NCI-H446 treated with DMSO at 0.1 percent for 48 hours (cell line): ENCODE results near the gene TNNC1.

ENCODE experiments used
- DNase-seq: peaks from one replicate; lab custom pipeline; 2025; lab: John Stamatoyannopoulos, UW

The TNNC1 gene

DNA sequence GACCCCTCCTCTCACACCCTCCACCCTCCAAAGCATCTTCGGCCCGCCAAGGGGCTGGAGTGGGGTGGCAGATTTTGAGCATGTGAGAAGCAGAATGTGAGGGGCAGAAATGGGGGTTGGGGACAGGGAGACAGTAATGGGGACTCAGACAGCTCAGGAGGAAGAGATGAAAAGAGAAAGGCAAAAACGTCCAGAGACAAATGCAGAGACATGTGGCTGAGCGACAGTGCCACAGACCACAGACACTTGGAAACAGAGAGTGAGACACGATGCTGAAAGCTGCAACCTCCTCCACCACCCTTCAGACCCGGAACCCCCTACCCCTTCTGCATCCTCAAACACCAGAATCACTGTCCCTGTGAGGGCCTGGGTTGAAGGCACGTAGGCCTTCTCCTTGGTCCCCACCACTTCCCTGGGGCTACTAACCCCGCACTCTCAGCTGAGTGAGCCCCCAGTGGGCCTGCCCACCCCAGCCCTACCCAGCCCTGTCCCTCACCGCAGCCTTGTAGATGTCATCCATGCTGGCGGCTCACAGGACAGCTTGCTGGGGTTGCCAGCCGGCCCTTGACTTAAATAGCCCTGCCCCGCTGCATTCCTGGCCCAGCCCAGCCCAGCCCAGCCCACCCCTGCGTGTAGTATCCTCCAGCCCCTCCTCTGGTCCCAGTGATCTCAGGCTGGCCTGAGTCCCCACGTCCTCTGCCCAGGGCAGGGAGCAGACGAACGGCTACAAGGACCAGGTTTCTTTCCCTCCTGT lies at the start of gene TNNC1:
TNNC1 (minus strand) TSS at position 546 of the 754 bp plus-strand sequence; CDS start at position 520, 26 bp downstream.
- DNase-seq: no peak

DNA sequence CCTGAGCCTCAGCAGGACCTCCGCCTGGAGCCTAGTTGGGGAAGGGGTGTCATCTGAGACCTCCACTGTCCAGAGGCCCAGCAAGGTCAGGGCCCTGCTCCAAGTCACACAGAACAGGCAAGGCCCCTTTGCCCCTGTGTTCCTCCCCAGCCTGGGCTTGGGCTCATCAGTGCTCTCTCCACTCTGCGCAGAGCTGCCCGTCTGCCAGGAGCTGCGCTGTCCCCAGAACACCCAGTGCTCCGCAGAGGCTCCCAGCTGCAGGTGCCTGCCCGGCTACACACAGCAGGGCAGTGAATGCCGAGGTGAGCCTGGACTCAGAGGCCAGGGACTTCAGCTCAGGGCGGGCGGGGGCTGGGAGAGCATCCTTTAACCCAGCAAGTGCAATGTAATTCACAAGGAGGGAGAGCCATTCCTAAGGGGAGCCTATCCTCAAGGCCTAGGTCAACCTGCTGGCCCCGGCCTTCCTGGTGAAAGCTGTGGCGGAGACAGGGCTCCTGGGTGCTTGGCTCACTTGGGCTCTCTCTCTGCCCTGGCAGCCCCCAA lies 49.0 kb upstream of the TNNC1 start:
- DNase-seq: no peak

DNA sequence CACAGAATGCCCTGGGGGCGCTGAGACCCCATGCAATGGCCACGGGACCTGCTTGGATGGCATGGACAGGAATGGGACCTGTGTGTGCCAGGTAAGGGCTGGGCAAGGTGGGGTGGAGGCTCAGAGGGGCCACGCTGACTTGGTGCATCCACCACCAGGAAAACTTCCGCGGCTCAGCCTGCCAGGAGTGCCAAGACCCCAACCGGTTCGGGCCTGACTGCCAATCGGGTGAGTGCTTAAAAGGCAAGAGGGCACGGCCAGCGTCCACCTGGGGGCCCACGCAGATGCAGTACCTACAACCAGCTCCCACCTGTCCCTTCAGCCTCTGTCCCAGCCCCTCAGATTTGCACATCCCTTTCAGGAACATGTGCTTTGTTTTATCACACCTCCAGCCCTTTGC lies 48.2 kb upstream of the TNNC1 start:
- DNase-seq: no peak

DNA sequence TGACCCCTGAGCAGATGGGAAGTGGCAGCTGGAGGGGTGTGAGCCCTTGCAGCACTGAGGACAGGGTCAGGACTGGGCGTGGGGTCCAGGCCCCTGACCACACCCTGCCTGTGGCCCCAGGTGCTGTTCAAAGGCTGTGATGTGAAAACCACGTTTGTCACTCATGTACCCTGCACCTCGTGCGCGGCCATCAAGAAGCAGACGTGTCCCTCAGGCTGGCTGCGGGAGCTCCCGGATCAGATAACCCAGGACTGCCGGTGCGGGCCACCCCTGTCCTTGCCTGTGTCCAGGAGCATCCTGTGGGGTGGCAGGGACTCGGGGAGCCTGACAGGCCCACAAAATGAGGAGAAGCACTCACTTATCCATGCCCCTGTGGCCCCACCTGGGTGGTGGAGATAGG lies 47.2 kb upstream of the TNNC1 start:
- DNase-seq: no peak

DNA sequence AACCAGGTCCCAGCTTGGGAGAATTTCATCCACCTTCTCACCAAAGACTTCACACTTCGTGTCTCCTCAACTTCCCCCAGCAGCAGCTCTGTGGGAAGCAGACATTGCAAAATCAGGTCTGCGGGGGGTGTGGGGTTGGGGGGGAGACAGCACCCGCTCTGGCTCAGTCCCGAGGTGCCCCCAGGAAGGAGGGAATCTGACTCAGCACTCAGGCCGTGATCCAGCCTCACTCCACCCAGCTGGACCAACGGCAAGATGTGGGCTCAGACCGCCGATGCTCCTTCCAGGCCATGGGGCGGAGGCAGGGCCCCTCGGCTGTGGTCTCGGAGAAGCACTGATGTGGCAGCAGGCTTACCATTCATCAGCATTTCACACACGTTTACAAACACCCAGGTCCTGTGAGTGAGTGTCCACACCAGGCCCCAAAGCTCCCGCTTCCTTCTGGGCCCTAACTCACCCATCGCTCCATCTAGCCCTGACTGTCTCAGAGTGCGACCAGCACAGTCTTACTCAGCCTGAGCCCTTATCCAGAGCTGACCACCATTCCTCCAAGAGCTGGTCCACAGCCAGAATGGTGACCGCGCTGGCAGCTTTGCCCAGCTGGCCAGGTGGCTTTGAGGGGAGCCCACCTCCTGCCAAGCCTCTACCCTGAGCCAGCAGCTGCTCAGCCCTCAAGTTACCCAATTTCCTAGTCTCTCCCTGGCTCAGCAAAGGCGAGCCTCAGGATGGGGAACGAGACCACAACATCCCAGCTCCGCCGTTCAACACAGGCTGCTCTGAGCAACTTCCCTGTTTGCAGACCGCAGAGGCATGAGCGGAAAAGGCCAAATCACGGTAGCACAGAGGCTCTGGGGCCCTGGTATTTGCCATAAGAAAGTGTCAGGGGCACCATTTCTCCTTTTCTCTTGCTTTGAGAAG lies 44.6 kb upstream of the TNNC1 start:
- no peak for DNase-seq

DNA sequence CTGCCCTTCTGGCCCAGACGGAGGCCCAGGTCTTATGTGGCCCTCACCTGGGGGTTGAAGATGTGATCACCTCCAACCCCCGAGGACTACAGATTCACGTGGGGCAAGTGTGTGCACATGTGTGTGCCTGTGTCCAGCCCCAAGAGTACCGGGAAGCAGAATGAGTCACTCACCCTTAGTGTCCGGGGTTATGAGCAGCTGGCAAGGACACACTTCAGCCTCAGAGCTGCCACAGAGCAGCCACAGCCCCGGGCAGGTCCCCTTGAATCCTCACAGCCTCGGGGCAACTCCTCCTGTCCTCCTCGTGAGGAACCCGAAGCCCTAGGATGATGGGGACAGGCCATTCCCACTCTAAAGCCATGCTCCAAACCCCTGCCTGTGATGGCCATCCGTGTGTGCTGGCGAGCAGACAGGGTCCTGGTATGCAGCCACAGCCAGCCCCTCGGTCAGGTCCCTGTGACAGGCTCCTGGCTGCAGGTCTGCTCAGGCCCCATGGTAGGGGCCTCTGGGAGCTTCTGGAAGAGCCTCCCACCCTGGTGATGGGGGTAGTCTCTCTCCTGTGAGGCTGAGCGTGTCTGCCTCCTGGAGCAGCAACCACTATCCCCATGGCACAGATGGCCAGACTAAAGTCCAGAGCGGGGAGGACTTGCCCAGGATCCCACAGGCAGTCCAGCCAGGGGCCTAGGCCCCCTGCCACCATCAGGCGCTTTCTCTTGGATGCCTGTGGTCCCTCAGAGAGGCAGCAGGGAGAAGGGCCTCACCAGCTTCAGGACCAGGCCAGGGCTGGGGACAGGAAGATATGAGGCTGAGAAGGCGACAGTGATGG lies 42.1 kb upstream of the TNNC1 start:
- DNase-seq: no peak

DNA sequence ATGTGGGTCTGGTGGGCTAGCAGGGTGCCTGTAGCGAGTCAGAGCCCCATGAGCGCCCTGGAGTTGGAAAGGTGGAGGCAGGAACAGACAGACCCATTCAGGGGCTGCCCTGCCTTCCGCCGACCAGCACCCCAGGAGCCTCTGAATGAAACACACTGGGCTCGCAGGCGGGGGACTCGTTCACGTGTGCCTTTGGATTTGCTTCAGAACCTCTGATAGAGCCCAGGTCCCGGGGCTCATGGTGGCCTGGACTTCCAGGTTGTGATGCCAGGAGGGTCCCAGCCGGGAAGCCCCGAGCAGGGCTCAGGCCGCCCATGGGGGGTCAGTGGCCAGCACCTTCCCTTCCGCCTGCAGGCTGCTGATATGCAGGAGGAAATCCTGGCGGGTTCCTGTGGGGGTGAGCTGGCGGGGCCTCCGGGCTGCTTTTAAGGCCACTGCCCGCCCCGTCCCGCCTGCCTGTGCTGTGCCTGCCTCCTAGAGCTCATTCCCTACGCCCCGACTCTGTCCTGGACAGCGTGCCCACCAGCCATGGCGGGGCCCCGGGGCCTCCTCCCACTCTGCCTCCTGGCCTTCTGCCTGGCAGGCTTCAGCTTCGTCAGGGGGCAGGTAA lies 41.1 kb upstream of the TNNC1 start, which contains the start of gene STAB1:
STAB1 (plus strand) TSS at position 453 of the 610 bp plus-strand sequence; CDS start at position 529, 76 bp downstream.
- DNase-seq: no peak

DNA sequence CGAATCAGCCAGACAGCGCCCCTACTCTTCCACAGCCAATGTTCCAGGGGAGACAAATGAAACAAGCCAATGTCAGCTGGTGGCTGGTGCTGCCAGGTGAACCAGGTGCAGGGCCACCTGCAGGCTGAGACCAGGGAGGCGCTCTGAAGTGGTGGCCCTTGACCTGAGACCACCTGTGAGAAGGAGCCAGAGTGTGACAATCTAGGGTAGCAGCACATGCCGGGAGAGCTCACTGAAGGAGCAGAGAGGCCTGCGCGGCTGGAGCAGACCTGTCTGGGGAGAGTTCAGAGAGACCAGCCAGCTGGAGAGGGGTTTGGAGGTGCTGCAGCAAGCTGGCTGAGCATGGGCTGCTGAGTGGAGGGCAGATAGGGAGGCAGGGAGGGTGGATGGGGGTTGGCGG lies 40.6 kb upstream of the TNNC1 start:
- no peak for DNase-seq

DNA sequence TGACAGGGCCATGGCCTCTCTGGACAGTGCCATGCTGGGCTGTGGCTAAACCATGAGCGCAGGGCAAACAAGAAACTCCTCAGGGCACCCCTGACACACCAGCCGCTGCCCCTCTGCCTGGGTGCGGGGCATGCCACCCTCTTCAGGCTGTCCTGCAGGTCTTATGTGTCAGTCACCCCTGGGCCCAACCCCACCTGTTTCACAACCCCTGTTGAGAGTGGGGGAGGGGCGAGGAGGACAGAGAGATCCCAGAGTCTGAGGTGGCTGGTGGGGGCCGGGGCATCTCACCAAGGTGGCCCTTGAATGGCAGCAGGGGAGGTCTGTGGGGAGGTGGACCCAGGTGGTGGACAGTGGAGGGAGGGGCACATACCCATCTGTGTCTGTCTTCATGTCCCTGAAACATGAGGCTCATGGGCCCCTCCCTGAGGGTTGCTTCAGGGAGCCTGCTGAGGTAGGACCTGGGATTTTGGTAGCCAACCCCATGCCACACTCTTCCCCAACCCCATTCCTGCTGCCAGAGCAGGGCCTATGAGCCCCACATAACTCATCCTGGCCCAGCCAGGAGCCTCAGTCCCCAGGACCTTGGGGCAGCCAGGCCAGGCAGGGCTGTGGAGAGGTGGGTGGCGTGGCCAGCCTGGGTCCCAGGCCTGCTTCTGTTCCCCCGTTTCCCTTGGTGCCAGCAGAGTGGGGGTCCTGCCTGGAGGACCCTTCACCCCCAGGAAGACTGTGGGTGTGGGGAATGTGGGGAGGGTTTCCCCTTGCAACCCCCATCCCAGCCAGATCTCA lies 39.6 kb upstream of the TNNC1 start:
- no peak for DNase-seq

DNA sequence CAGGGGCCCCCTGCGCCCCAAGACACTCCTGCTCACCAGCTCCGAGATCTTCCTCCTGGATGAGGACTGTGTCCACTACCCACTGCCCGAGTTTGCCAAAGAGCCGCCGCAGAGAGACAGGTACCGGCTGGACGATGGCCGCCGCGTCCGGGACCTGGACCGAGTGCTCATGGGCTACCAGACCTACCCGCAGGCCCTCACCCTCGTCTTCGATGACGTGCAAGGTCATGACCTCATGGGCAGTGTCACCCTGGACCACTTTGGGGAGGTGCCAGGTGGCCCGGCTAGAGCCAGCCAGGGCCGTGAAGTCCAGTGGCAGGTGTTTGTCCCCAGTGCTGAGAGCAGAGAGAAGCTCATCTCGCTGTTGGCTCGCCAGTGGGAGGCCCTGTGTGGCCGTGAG lies 38.2 kb upstream of the TNNC1 start:
- no peak for DNase-seq

DNA sequence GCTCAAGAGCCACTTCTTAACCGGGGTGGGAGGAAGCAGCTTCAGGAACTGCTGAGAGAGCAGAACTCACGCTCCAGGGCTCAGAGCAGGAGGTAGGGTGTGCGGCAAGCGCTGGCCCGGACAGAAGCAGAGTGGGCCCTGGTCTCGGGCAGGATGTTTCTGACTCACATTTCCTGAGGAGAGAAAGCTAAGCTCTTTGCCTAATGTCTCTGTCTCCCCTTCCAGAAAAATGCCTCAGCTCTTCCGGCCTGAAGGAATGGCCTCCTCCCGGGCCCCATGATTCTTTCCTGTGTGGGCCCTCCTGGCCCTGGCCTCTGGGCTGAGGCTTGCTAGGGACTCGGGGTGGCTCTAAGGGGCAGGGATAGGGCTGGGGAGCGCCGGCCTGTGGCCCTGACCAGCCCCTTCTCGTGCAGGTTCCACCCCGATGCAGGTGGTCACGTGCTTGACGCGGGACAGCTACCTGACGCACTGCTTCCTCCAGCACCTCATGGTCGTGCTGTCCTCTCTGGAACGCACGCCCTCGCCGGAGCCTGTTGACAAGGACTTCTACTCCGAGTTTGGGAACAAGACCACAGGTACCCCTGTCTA lies 37.2 kb upstream of the TNNC1 start:
- DNase-seq: no peak

DNA sequence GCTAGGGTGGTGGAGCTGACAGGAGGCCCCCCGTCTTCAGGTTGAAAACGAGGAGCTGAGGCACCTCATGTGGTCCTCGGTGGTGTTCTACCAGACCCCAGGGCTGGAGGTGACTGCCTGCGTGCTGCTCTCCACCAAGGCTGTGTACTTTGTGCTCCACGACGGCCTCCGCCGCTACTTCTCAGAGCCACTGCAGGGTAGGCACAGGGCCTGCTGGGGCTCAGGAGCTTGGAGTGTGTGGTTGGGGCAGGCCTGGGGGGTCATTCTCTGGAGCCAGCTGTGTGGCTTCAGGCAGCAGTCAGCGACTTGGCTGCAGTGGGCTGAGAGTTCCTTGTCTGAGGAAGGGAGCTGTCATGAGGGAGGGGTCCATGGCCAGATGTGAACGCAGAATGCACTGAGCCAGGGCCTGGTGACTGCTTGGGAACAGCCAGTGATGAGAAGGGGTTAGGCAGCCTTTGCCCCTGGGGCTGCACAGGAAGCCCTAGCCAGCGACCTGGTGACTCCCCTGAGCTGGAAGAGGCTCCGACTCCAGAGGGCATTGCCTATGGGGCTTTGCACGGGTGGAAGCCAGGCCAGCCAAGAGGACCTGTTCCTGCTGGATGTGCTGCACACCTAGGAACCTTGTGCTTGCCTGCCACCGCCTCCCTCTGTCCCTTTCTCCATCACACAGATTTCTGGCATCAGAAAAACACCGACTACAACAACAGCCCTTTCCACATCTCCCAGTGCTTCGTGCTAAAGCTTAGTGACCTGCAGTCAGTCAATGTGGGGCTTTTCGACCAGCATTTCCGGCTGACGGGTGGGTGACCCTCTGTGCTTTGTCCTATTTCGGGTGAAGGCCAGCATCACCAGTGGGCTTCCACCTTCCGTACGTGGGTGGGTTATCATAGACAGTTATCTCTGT lies 36.4 kb upstream of the TNNC1 start:
- DNase-seq: no peak

DNA sequence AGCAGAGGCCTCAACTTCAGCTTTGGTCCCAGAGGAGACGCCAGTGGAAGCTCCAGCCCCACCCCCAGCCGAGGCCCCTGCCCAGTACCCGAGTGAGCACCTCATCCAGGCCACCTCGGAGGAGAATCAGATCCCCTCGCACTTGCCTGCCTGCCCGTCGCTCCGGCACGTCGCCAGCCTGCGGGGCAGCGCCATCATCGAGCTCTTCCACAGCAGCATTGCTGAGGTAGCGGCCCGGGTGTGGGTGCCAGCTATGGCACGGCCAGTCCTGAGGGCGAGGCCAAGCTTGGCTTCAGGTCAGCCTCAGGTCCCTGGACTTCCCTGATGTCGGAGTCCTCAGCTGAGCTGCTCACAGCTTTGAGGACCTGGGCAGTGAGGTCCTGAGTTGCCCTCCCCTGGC lies 35.6 kb upstream of the TNNC1 start:
- DNase-seq: no peak

DNA sequence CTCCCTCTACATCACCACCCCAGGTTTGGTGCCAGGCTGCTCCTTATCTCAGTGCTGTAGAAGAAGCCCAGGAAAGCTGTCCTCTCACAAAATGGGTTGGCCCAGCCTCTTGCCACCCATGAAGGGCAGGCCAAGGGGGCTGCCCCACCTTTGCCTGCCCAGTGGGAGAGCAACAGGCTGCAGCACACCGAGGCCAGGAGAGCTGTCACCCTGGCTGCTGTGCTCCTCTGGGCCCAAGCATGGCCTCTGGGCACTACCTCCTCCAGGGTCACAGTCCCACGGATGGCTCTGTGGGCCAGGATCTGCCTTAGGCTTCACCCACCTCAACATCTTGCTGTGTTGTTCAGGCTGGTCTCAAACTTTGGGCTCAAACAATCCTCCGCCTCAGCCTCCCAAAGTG lies 34.9 kb upstream of the TNNC1 start:
- no peak for DNase-seq

DNA sequence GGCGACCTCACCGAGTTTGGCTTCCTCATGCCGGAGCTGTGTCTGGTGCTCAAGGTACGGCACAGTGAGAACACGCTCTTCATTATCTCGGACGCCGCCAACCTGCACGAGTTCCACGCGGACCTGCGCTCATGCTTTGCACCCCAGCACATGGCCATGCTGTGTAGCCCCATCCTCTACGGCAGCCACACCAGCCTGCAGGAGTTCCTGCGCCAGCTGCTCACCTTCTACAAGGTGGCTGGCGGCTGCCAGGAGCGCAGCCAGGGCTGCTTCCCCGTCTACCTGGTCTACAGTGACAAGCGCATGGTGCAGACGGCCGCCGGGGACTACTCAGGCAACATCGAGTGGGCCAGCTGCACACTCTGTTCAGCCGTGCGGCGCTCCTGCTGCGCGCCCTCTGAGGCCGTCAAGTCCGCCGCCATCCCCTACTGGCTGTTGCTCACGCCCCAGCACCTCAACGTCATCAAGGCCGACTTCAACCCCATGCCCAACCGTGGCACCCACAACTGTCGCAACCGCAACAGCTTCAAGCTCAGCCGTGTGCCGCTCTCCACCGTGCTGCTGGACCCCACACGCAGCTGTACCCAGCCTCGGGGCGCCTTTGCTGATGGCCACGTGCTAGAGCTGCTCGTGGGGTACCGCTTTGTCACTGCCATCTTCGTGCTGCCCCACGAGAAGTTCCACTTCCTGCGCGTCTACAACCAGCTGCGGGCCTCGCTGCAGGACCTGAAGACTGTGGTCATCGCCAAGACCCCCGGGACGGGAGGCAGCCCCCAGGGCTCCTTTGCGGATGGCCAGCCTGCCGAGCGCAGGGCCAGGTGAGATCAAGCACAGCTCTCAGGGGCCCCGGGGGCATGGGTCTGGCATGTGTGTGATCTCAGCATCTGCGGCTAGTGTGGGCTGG lies 34.2 kb upstream of the TNNC1 start:
- DNase-seq: no peak

DNA sequence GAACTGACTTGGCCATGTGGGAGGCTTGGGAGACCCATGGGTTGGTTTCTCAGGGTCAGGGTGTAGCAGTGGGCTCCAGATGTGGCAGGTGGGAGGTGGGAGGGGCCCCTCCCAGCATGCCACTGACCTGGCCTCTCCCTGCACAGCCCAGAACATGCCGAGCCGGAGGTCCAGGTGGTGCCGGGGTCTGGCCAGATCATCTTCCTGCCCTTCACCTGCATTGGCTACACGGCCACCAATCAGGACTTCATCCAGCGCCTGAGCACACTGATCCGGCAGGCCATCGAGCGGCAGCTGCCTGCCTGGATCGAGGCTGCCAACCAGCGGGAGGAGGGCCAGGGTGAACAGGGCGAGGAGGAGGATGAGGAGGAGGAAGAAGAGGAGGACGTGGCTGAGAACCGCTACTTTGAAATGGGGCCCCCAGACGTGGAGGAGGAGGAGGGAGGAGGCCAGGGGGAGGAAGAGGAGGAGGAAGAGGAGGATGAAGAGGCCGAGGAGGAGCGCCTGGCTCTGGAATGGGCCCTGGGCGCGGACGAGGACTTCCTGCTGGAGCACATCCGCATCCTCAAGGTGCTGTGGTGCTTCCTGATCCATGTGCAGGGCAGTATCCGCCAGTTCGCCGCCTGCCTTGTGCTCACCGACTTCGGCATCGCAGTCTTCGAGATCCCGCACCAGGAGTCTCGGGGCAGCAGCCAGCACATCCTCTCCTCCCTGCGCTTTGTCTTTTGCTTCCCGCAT lies 33.4 kb upstream of the TNNC1 start:
- no peak for DNase-seq

DNA sequence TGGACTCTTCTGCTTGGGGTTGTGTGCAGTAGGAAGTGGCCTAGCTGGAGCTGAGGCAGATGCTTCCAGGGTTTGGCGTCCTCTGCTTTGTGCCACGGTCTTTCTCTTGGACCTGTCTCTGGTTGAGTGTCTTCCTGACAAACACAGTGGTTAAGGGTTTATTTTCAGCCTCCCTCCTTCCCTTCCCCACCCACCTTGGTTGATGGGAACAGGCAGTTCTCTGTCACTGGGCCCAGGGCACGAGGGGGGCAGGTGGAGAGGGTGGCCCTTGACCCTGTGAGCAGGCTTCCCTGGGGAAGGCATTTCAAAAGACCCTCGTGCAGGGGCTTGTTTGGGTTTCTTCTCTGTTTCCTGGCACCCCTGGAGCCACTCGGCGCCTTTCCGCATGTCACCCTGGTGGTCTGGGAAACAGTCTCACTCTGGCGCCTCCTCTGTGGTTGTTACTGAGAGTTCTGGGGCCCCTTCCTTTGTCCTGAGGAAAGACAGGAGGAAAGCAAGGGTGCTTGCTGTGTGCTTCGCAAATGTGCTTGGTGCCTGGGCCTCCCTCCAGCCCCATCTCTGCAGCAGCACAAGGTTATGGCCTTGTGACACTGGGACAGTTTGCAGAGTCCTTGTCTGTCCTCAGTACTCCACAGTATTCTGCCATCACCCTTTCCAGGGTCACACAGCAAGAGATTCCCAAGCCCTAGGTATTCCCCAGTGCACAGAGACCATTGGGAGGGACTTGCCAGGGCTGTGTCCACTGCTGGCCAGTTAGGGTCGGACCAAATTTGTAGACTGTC lies 31.0 kb upstream of the TNNC1 start:
- no peak for DNase-seq
